HG03045 (cell line): ENCODE measurements around the gene PARVB.

Experiments used
- ATAC-seq: cut with Tn5 transposase; IDR thresholded peaks from one replicate; pipeline ENCODE4 v1.9.1; 2021; ENCODE audit warnings: mild to moderate bottlenecking, moderate library complexity; ENCODE audit not compliant: unreplicated experiment

PARVB gene

GRCh38 chr22:44130076-44130711 is 106.1 kb downstream of the PARVB start:
- no peak for ATAC-seq

GRCh38 chr22:44131412-44131811 is 107.3 kb downstream of the PARVB start:
- ATAC-seq, result no peak

GRCh38 chr22:44131989-44132685 is 108.0 kb downstream of the PARVB start:
- ATAC-seq, result no peak

GRCh38 chr22:44132724-44133123 is 108.6 kb downstream of the PARVB start:
- ATAC-seq, result no peak

GRCh38 chr22:44133161-44133560 is 109.1 kb downstream of the PARVB start:
- no peak for ATAC-seq

- ATAC-seq, result no peak
Measured at GRCh38 chr22:44133901-44134571, 109.9 kb downstream of the PARVB start.

- ATAC-seq, result no peak
Measured at GRCh38 chr22:44136112-44136511, 112.0 kb downstream of the PARVB start.

- ATAC-seq, result no peak
Measured at GRCh38 chr22:44136786-44137185, 112.7 kb downstream of the PARVB start.

GRCh38 chr22:44137415-44137814 is 113.3 kb downstream of the PARVB start:
- no peak for ATAC-seq

- ATAC-seq, result no peak
Measured at GRCh38 chr22:44139773-44140172, 115.7 kb downstream of the PARVB start.

- ATAC-seq, result no peak
Measured at GRCh38 chr22:44142421-44143104, 118.5 kb downstream of the PARVB start.

- ATAC-seq, result no peak
Measured at GRCh38 chr22:44143105-44143474, 119.0 kb downstream of the PARVB start.

- no peak for ATAC-seq
Measured at GRCh38 chr22:44143579-44143978, 119.5 kb downstream of the PARVB start.

- no peak for ATAC-seq
Measured at GRCh38 chr22:44144046-44144569, 120.0 kb downstream of the PARVB start.

GRCh38 chr22:44145544-44145943 is 121.4 kb downstream of the PARVB start:
- no peak for ATAC-seq

- ATAC-seq, result no peak
Measured at GRCh38 chr22:44146088-44146861, 122.2 kb downstream of the PARVB start.

- ATAC-seq, result no peak
Measured at GRCh38 chr22:44147008-44147645, 123.0 kb downstream of the PARVB start.

GRCh38 chr22:44147821-44148574 is 123.9 kb downstream of the PARVB start:
- ATAC-seq, result no peak

GRCh38 chr22:44151676-44152075 is 127.6 kb downstream of the PARVB start:
- no peak for ATAC-seq
